Stimulated activated CD4-positive, alpha-beta T cell treated with anti-CD3 and anti-CD28 coated beads, Interleukin-4, amount 100 ng/mL, for 4 hours (primary cell): ENCODE measurements around the gene FBXO4.

ENCODE experiments used
- DNase-seq, 2 experiments: peaks; one replicate each; pipeline ENCODE4 v3.0.0-alpha.2; 2020

FBXO4 gene

GRCh38 chr5:41924872-41925554, at the start of gene FBXO4:
Gene FBXO4 (plus strand): TSS chr5:41925281. CDS start chr5:41925310, 29 bp downstream.
- DNase-seq: peak; percentile 84 to 85

GRCh38 chr5:41876678-41877077, 48.4 kb upstream of the FBXO4 start:
- DNase-seq: no peak

GRCh38 chr5:41877408-41877807, 47.7 kb upstream of the FBXO4 start:
- DNase-seq: no peak

- DNase-seq: no peak
These were observed 46.9 kb upstream of the FBXO4 start for GRCh38 chr5:41878173-41878572.

GRCh38 chr5:41878643-41879478, 46.2 kb upstream of the FBXO4 start:
- no peak for DNase-seq

- no peak for DNase-seq
These were observed 42.3 kb upstream of the FBXO4 start for GRCh38 chr5:41882765-41883164.

GRCh38 chr5:41883243-41883642, 41.8 kb upstream of the FBXO4 start:
- no peak for DNase-seq

GRCh38 chr5:41883936-41884335, 41.1 kb upstream of the FBXO4 start:
- no peak for DNase-seq

GRCh38 chr5:41885286-41885685, 39.8 kb upstream of the FBXO4 start:
- DNase-seq: no peak

GRCh38 chr5:41891066-41891707, 33.9 kb upstream of the FBXO4 start:
- no peak for DNase-seq

- no peak for DNase-seq
These were observed 33.0 kb upstream of the FBXO4 start for GRCh38 chr5:41892031-41892430.

GRCh38 chr5:41893074-41893851, 31.8 kb upstream of the FBXO4 start:
- DNase-seq: no peak

- DNase-seq: no peak
These were observed 28.9 kb upstream of the FBXO4 start for GRCh38 chr5:41896230-41896629.

- no peak for DNase-seq
These were observed 21.6 kb upstream of the FBXO4 start for GRCh38 chr5:41903382-41903891.

- peak; percentile 95 for DNase-seq
These were observed 20.9 kb upstream of the FBXO4 start, which contains the start of gene RIMOC1 for GRCh38 chr5:41903892-41904799. Gene RIMOC1 (plus strand): TSS chr5:41904344. CDS start chr5:41904368, 24 bp downstream.

GRCh38 chr5:41906151-41906550, 18.9 kb upstream of the FBXO4 start:
- no peak for DNase-seq

- DNase-seq: no peak
These were observed 16.6 kb upstream of the FBXO4 start for GRCh38 chr5:41908374-41909079.

- no peak for DNase-seq
These were observed 7.0 kb upstream of the FBXO4 start for GRCh38 chr5:41918105-41918504.

- no peak for DNase-seq
These were observed 3.9 kb upstream of the FBXO4 start for GRCh38 chr5:41921166-41921565.

GRCh38 chr5:41921874-41922273, 3.2 kb upstream of the FBXO4 start:
- no peak for DNase-seq

GRCh38 chr5:41924526-41924871, 582 bp upstream of the FBXO4 start:
- no peak for DNase-seq
